Liver (tissue), 9 donors: ENCODE measurements around the gene ZNF141. TPM values are rescaled to one million over a fixed set of nuclear protein-coding genes. Genes with fewer than 3 reads are reported as not detected.
A peak's percentile ranks its signal among the peaks of the same experiment; 100 is the strongest.

Source experiments
- DNase-seq: peaks from one replicate; pipeline ENCODE4 v3.0.0-alpha.2; 2017; ENCODE audit warnings: low spot score
- H3K27ac ChIP-seq, 2 donors: one replicate each; pipeline ENCODE4 v1.7.0; 2013; ENCODE audit warnings: inconsistent platforms in 2 of 2, low read length in 2 of 2, control low read depth in 1 of 2, low read depth in 1 of 2, mild to moderate bottlenecking in 1 of 2
- H3K27me3 ChIP-seq, 4 donors: one replicate each; pipeline versions ENCODE4 v1.6.1 to v1.7.0; 2013; ENCODE audit warnings: low read length in 3 of 4, inconsistent platforms in 1 of 4, mild to moderate bottlenecking in 1 of 4, moderate library complexity in 1 of 4; ENCODE audit not compliant: control insufficient read depth in 4 of 4, insufficient read depth in 4 of 4
- H3K36me3 ChIP-seq, 4 donors: one replicate each; pipeline versions ENCODE4 v1.6.1 to v1.7.0; 2013; ENCODE audit warnings: low read length in 3 of 4, mild to moderate bottlenecking in 3 of 4, low read depth in 1 of 4, moderate library complexity in 1 of 4; ENCODE audit not compliant: control insufficient read depth in 4 of 4, insufficient read depth in 3 of 4
- H3K4me1 ChIP-seq, 4 donors: one replicate each; pipeline versions ENCODE4 v1.6.1 to v1.7.0; 2013; ENCODE audit warnings: low read length in 3 of 4, mild to moderate bottlenecking in 3 of 4, moderate library complexity in 1 of 4; ENCODE audit not compliant: control insufficient read depth in 4 of 4, insufficient read depth in 4 of 4
- H3K4me3 ChIP-seq, 3 donors: one replicate each; pipeline versions ENCODE4 v1.6.1 to v1.7.0; 2013; ENCODE audit warnings: low read length in 3 of 3, control low read depth in 1 of 3, low read depth in 1 of 3, mild to moderate bottlenecking in 1 of 3
- H3K9ac ChIP-seq, 2 donors: one replicate each; pipeline ENCODE4 v1.7.0; 2013; ENCODE audit warnings: low read length in 2 of 2, mild to moderate bottlenecking in 2 of 2, moderate library complexity in 2 of 2, control low read depth in 1 of 2, low read depth in 1 of 2
- H3K9me3 ChIP-seq, 4 donors: one replicate each; pipeline versions ENCODE4 v1.6.1 to v1.7.0; 2013; ENCODE audit warnings: low read length in 3 of 4; ENCODE audit not compliant: control insufficient read depth in 4 of 4
- EGR1 ChIP-seq, 2 donors: IDR thresholded peaks; 2 replicates each; pipeline ENCODE4 v1.6.1; 2016 to 2018; ENCODE audit warnings: antibody characterized with exemption in 2 of 2, low read depth in 2 of 2
- FOXA1 ChIP-seq: IDR thresholded peaks from 2 replicates; pipeline ENCODE4 v1.6.1; 2016; ENCODE audit warnings: antibody characterized with exemption
- FOXA2 ChIP-seq: IDR thresholded peaks from 2 replicates; pipeline ENCODE4 v1.6.1; 2016; ENCODE audit warnings: antibody characterized with exemption
- GABPA ChIP-seq, 2 donors: IDR thresholded peaks in 1 of 2; conservative IDR thresholded peaks in 1 of 2; 2 replicates each; pipeline ENCODE4 v1.6.1; 2016; ENCODE audit warnings: antibody characterized with exemption in 2 of 2, mild to moderate bottlenecking in 1 of 2, moderate library complexity in 1 of 2
- HNF4A ChIP-seq, 2 donors: conservative IDR thresholded peaks; 2 replicates each; pipeline ENCODE4 v1.6.1; 2016; ENCODE audit warnings: antibody characterized with exemption in 2 of 2, mild to moderate bottlenecking in 2 of 2
- HNF4G ChIP-seq: IDR thresholded peaks from 2 replicates; pipeline ENCODE4 v1.6.1; 2016; ENCODE audit warnings: antibody characterized with exemption
- JUND ChIP-seq, 2 donors: IDR thresholded peaks; 2 replicates each; pipeline ENCODE4 v1.6.1; 2016; ENCODE audit warnings: antibody characterized with exemption in 2 of 2
- NR2F2 ChIP-seq: IDR thresholded peaks from 2 replicates; pipeline ENCODE4 v1.6.1; 2016; ENCODE audit warnings: antibody characterized with exemption
- RXRA ChIP-seq, 2 donors: IDR thresholded peaks; 2 replicates each; pipeline ENCODE4 v1.6.1; 2017 to 2018; ENCODE audit warnings: antibody characterized with exemption in 2 of 2, mild to moderate bottlenecking in 1 of 2
- SP1 ChIP-seq: IDR thresholded peaks from 2 replicates; pipeline ENCODE4 v1.6.1; 2018; ENCODE audit warnings: antibody characterized with exemption, mild to moderate bottlenecking
- TAF1 ChIP-seq: conservative IDR thresholded peaks from 2 replicates; pipeline ENCODE4 v1.6.1; 2016; ENCODE audit warnings: antibody characterized with exemption, mild to moderate bottlenecking
- YY1 ChIP-seq: IDR thresholded peaks from 2 replicates; pipeline ENCODE4 v1.6.1; 2016; ENCODE audit warnings: antibody characterized with exemption, mild to moderate bottlenecking
- WGBS: extraction: QIAGEN DNeasy Blood & Tissue Kit; methylation state at CpG from one replicate; pipeline ENCODE4 v1.1.7; 2013; 5-methylcytosine and 5-hydroxymethylcytosine counted together
- polyA plus RNA-seq, 2 donors: library from polyadenylated mRNA; stranded (reverse) in 1 of 2; unstranded in 1 of 2; fragments of 200-250 nt in 1 of 2; fragments of >200 nt in 1 of 2; fragmentation: Nextera tagmentation in 1 of 2; extraction: Ambion mirVana in 1 of 2; gene quantifications; one replicate each; pipeline versions ENCODE4 v1.2.1 to v1.2.3, GENCODE V29; 2013 to 2015
- total RNA-seq, 2 donors: library from RNA; depleted of rRNA; stranded (reverse); fragments of >200 nt; gene quantifications; one replicate each; pipeline ENCODE4 v1.2.3, GENCODE V29; 2014
- TF ChIP-seq, protein P1 (sequence below): IDR thresholded peaks from 2 replicates; pipeline ENCODE4 v1.6.1; 2016; ENCODE audit warnings: antibody characterized with exemption
- TF ChIP-seq, protein P2 (sequence below): IDR thresholded peaks from 2 replicates; pipeline ENCODE4 v1.6.1; 2016; ENCODE audit warnings: antibody characterized with exemption
- TF ChIP-seq, protein P3 (sequence below): fragments of 150-350 bp; IDR thresholded peaks from 2 replicates; pipeline ENCODE4 v1.5.1; 2017; ENCODE audit warnings: improper control_type of control experiment, low read depth, low read length; ENCODE audit not compliant: missing input control
- donor health status: healthy.
- donor health status: healthy.
- donor health status: healthy.
- donor health status: healthy.
- donor health status: healthy.

Gene ZNF141
- total and polyA plus RNA-seq, 4 donors, result 2.1 to 15.4 (median 7.7) TPM

DNA sequence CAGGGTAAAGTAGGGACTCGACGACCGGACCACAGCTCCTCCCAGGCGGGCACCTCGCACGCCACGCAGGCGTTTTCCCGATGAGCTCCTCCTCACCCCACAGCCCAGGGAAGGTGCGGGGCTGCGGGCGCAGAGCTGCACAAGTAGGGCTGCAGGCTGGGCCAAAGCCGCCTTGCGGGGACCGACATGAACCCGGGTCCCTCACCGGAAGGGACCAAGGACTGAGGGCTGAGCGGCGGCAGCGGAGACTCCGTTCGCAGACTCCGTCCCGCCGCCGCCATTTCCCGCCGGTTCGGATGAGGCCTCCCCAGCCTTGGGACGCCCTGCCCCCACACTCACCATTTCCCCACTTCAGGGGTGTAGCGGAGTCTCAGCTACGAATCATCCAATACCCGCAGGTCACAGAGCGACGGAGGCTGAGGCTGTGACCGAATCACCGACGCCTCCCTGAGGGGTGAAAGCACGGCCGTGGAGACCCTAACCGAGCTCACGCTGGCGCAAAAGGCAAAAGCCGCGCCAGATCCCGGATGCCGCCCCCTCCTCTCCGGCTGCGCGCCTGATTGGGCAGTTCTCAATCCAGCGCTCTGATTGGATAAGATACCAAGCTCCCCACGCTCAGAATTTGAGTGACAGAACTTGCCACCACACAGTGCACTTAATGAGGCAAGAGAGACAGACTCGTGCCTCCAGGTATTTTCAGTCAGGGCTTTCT is 32.5 kb upstream of the ZNF141 start, which contains the start of gene ZNF732:
TSS of gene ZNF732 (minus strand) at position 506 of the 712 bp plus-strand sequence. CDS start at position 342, 164 bp downstream.
- H3K27ac ChIP-seq, result no peak within 1 kb of the TSS
- H3K36me3 ChIP-seq, result no peaks in the 10 kb centered on the region
- H3K27me3 ChIP-seq, result peaks cover 0 to 3% (median 0%) of the 10 kb centered on the region in 4 donors
- H3K4me1 ChIP-seq, result no peaks in the 10 kb centered on the region
- 7% methylated on average over 53 of the region's 53 CpGs for WGBS
- no peak within 1 kb of the TSS for H3K9ac ChIP-seq
- DNase-seq, result peak; percentile 39
- peak within 1 kb of the TSS; percentile 23 to 37 (median 34) for H3K4me3 ChIP-seq
- TF ChIP-seq TAF1 (no peak), HNF4G (no peak), GABPA (IDR thresholded peaks at IDR 0.05 in 1 of 2, conservative IDR thresholded peaks at IDR 0.05 in 1 of 2) (no peak), RXRA (IDR thresholded peaks at IDR 0.05) (no peak), HNF4A (conservative IDR thresholded peaks at IDR 0.05) (no peak)
- TF ChIP-seq, protein P1, sequence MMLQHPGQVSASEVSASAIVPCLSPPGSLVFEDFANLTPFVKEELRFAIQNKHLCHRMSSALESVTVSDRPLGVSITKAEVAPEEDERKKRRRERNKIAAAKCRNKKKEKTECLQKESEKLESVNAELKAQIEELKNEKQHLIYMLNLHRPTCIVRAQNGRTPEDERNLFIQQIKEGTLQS, result no peak
- H3K9me3 ChIP-seq, result peaks cover 9 to 40% (median 11%) of the 10 kb centered on the region in 4 donors

DNA sequence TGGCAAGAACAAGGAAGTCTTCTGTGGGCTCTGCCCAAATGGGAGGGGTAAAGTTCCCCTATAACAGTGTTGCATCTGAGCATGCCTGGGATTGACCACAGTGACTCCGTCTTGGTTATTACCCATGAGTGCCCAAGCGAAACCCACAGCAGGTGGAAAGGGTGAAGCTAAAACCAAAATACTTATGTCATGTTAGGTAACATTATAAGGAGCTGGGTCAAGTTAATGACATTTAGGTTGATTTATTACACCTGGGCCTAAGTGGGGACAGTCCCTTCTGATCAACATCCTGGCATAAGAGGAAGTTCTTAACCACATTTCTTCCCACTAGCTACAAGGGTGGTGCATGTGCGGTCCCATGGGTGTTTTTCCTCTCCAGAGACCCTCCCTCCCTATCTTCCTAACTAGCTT is 31.1 kb upstream of the ZNF141 start:
- H3K4me1 ChIP-seq, result no peaks in the 10 kb centered on the region
- WGBS, result 78% methylated on average over 3 of the region's 3 CpGs
- H3K27ac ChIP-seq, result no peak overlapping the region
- no peak overlapping the region for H3K9ac ChIP-seq
- DNase-seq, result no peak
- no peaks in the 10 kb centered on the region for H3K36me3 ChIP-seq
- TF ChIP-seq TAF1 (no peak), HNF4A (conservative IDR thresholded peaks at IDR 0.05) (no peak), JUND (IDR thresholded peaks at IDR 0.05) (no peak), HNF4G (no peak), YY1 (no peak), FOXA1 (no peak)
- peaks cover 9 to 46% (median 14%) of the 10 kb centered on the region in 4 donors for H3K9me3 ChIP-seq
- H3K4me3 ChIP-seq, result no peak overlapping the region
- H3K27me3 ChIP-seq, result peaks cover 0 to 3% (median 0%) of the 10 kb centered on the region in 4 donors

DNA sequence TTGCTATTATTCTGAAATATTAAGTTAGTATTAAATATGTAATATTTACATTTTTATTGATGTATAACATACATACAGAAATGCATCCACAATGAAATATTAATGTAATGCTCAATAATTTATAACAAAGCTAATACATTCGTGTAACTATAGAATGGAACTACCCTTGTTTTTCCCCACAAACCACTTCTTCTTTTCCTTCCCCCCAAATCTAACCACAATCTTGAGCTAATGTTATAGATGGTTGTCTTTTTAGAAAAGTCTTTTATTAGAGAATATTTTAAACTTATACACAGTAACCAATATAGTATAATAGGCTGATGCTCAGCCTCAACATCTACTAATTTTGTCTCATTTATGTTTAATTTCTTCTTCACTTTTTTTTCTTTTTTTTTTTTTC is 27.8 kb upstream of the ZNF141 start:
- no peak for TF ChIP-seq YY1
- no peak for TF ChIP-seq SP1
- TF ChIP-seq, protein P1, result no peak
- TF ChIP-seq FOXA1, result no peak
- no peak for TF ChIP-seq EGR1 (IDR thresholded peaks at IDR 0.05; ENCODE audit: low read depth in 2 of 2)
- TF ChIP-seq, protein P2, sequence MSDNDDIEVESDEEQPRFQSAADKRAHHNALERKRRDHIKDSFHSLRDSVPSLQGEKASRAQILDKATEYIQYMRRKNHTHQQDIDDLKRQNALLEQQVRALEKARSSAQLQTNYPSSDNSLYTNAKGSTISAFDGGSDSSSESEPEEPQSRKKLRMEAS, result no peak
- no peak for TF ChIP-seq GABPA (IDR thresholded peaks at IDR 0.05 in 1 of 2, conservative IDR thresholded peaks at IDR 0.05 in 1 of 2)
- TF ChIP-seq, protein P3, sequence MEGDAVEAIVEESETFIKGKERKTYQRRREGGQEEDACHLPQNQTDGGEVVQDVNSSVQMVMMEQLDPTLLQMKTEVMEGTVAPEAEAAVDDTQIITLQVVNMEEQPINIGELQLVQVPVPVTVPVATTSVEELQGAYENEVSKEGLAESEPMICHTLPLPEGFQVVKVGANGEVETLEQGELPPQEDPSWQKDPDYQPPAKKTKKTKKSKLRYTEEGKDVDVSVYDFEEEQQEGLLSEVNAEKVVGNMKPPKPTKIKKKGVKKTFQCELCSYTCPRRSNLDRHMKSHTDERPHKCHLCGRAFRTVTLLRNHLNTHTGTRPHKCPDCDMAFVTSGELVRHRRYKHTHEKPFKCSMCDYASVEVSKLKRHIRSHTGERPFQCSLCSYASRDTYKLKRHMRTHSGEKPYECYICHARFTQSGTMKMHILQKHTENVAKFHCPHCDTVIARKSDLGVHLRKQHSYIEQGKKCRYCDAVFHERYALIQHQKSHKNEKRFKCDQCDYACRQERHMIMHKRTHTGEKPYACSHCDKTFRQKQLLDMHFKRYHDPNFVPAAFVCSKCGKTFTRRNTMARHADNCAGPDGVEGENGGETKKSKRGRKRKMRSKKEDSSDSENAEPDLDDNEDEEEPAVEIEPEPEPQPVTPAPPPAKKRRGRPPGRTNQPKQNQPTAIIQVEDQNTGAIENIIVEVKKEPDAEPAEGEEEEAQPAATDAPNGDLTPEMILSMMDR, result no peak
- TF ChIP-seq NR2F2, result no peak
- TF ChIP-seq RXRA (IDR thresholded peaks at IDR 0.05), result no peak
- TF ChIP-seq FOXA2, result no peak
- H3K9ac ChIP-seq, result no peak overlapping the region
- no peak for DNase-seq
- H3K4me3 ChIP-seq, result no peak overlapping the region
- no peak overlapping the region for H3K27ac ChIP-seq
- peaks cover 11 to 35% (median 12%) of the 10 kb centered on the region in 4 donors for H3K9me3 ChIP-seq
- peaks cover 0 to 3% (median 0%) of the 10 kb centered on the region in 4 donors for H3K27me3 ChIP-seq
- WGBS, result 64% methylated on average over 1 of the region's 1 CpG
- H3K36me3 ChIP-seq, result no peaks in the 10 kb centered on the region
- no peaks in the 10 kb centered on the region for H3K4me1 ChIP-seq
